ENCODE data around the gene WBP11. TPM values are rescaled to one million over a fixed set of nuclear protein-coding genes. Genes with fewer than 3 reads are reported as not detected.

Gene WBP11
- total and polyA plus RNA-seq, 10 donors = 16.0 to 61.4 (median 24.6) TPM

Other genes starting within 250 kb of the WBP11 start
- gene PLBD1, start 235.6 kb downstream of the WBP11 start, total RNA-seq = 10 to 100 TPM; 26.8 to 83.2 (median 36.3) TPM
- 1 to 10 TPM; 3.1 to 8.3 (median 5.5) TPM for gene PLBD1, start 235.6 kb downstream of the WBP11 start, polyA plus RNA-seq
- gene GUCY2C, start 106.9 kb downstream of the WBP11 start, total RNA-seq = not detected
- under 1 TPM; 0.19 to 0.35 (median 0.26) TPM for gene GUCY2C, start 106.9 kb downstream of the WBP11 start, polyA plus RNA-seq
- 1 to 10 TPM in 5 of 7 donors, under 1 TPM in 2; 0.51 to 1.4 (median 1.0) TPM for gene C12orf60, start 192 bp upstream of the WBP11 start, total RNA-seq
- gene C12orf60, start 192 bp upstream of the WBP11 start, polyA plus RNA-seq = 1 to 10 TPM in 2 of 3 donors, under 1 TPM in 1; 0.96 to 2.2 (median 1.6) TPM
- gene SMCO3, start 10.7 kb upstream of the WBP11 start, total RNA-seq = 1 to 10 TPM in 3 of 7 donors, under 1 TPM in 4; 0.32 to 1.6 (median 0.77) TPM
- gene SMCO3, start 10.7 kb upstream of the WBP11 start, polyA plus RNA-seq = 1 to 10 TPM in 1 of 3 donors, under 1 TPM in 2; 0.57 to 1.5 (median 0.97) TPM
- gene ART4, start 40.0 kb upstream of the WBP11 start, total RNA-seq = 10 to 100 TPM; 14.2 to 46.1 (median 21.5) TPM
- gene ART4, start 40.0 kb upstream of the WBP11 start, polyA plus RNA-seq = 1 to 10 TPM; 2.3 to 8.9 (median 3.9) TPM
- 10 to 100 TPM; 29.4 to 96.6 (median 43.5) TPM for gene MGP, start 82.4 kb upstream of the WBP11 start, total RNA-seq
- 100 to 1,000 TPM in 2 of 3 donors, 10 to 100 TPM in 1; 56.4 to 292 (median 110) TPM for gene MGP, start 82.4 kb upstream of the WBP11 start, polyA plus RNA-seq
- 1 to 10 TPM; 3.5 to 6.4 (median 4.3) TPM for gene ERP27, start 135.1 kb upstream of the WBP11 start, total RNA-seq
- 1 to 10 TPM; 1.3 to 2.0 (median 1.6) TPM for gene ERP27, start 135.1 kb upstream of the WBP11 start, polyA plus RNA-seq
- 100 to 1,000 TPM; 537 to 956 (median 706) TPM for gene ARHGDIB, start 158.1 kb upstream of the WBP11 start, total RNA-seq
- gene ARHGDIB, start 158.1 kb upstream of the WBP11 start, polyA plus RNA-seq = 1,000 to 10,000 TPM in 1 of 3 donors, 100 to 1,000 TPM in 2; 835 to 1,063 (median 908) TPM
- gene PDE6H, start 169.6 kb upstream of the WBP11 start, total RNA-seq = 1 to 10 TPM in 1 of 7 donors, under 1 TPM in 2, not detected in 4; 0.37 to 2.6 (median 0.51) TPM
- not detected for gene PDE6H, start 169.6 kb upstream of the WBP11 start, polyA plus RNA-seq

Measured in spleen (tissue), 10 donors.